ENCODE measurements around the gene TEX48.

The TEX48 gene

GRCh38 chr9:114664181-114664580, 17.8 kb downstream of the TEX48 start:
- no peak overlapping the region for H3K14ac ChIP-seq (ENCODE audit: low read length)
- H4K91ac ChIP-seq (ENCODE audit: low read depth, low read length) = no peak overlapping the region
- no peak overlapping the region for H2BK120ac ChIP-seq (ENCODE audit: insufficient read depth, low read length, poor library complexity)
- no peaks in the 10 kb centered on the region for H3K79me1 ChIP-seq (ENCODE audit: low read length)
- no peak overlapping the region for H4K12ac ChIP-seq (ENCODE audit: low read depth, low read length)
- no peak overlapping the region for H3K18ac ChIP-seq (ENCODE audit: low read length)
- no peak overlapping the region for H2AK5ac ChIP-seq (ENCODE audit: low read length)
- no peak overlapping the region for H4K8ac ChIP-seq (ENCODE audit: low read depth, low read length)
- no peaks in the 10 kb centered on the region for H3K27me3 ChIP-seq (ENCODE audit: insufficient read depth, low read length)
- H3K9ac ChIP-seq (ENCODE audit: low read length) = no peak overlapping the region
- DNase-seq = no peak
- no peak overlapping the region for H3K23ac ChIP-seq (ENCODE audit: low read length)
- no peaks in the 10 kb centered on the region for H3K4me1 ChIP-seq (ENCODE audit: control insufficient read depth in 1 of 2, insufficient read depth in 2 of 2, low read length in 2 of 2)
- no peak overlapping the region for H3K27ac ChIP-seq (ENCODE audit: low read depth, low read length)
- no peak overlapping the region for H3K4ac ChIP-seq (ENCODE audit: low read depth, low read length)
- H3K79me2 ChIP-seq (ENCODE audit: control insufficient read depth, insufficient read depth, low read length, poor library complexity) = no peaks in the 10 kb centered on the region
- H3K4me2 ChIP-seq (ENCODE audit: low read length) = no peak overlapping the region
- H2AFZ ChIP-seq (ENCODE audit: insufficient read depth, low read length, poor library complexity) = no peak overlapping the region
- WGBS (ENCODE audit: extremely low coverage, insufficient coverage, insufficient read length) = no CpG with 5 or more reads among the region's 3 CpGs
- no peaks in the 10 kb centered on the region for H3K9me3 ChIP-seq (ENCODE audit: insufficient read depth, low read depth, low read length)
- H2BK5ac ChIP-seq (ENCODE audit: low read depth, low read length, poor library complexity) = no peak overlapping the region
- H3K36me3 ChIP-seq (ENCODE audit: control insufficient read depth in 1 of 2, insufficient read depth in 2 of 2, low read length in 2 of 2) = no peaks in the 10 kb centered on the region
- no peak overlapping the region for H3K4me3 ChIP-seq (ENCODE audit: low read depth, low read length)
- no peak overlapping the region for H2BK12ac ChIP-seq (ENCODE audit: low read length)

- H3K4me2 ChIP-seq (ENCODE audit: low read length) = no peak overlapping the region
- no peaks in the 10 kb centered on the region for H3K4me1 ChIP-seq (ENCODE audit: control insufficient read depth in 1 of 2, insufficient read depth in 2 of 2, low read length in 2 of 2)
- no peak overlapping the region for H2AK5ac ChIP-seq (ENCODE audit: low read length)
- no peak overlapping the region for H4K12ac ChIP-seq (ENCODE audit: low read depth, low read length)
- H4K8ac ChIP-seq (ENCODE audit: low read depth, low read length) = no peak overlapping the region
- H3K4me3 ChIP-seq (ENCODE audit: low read depth, low read length) = no peak overlapping the region
- H3K4ac ChIP-seq (ENCODE audit: low read depth, low read length) = no peak overlapping the region
- no peak overlapping the region for H3K23ac ChIP-seq (ENCODE audit: low read length)
- H2BK12ac ChIP-seq (ENCODE audit: low read length) = no peak overlapping the region
- no peaks in the 10 kb centered on the region for H3K36me3 ChIP-seq (ENCODE audit: control insufficient read depth in 1 of 2, insufficient read depth in 2 of 2, low read length in 2 of 2)
- H3K79me2 ChIP-seq (ENCODE audit: control insufficient read depth, insufficient read depth, low read length, poor library complexity) = no peaks in the 10 kb centered on the region
- H3K79me1 ChIP-seq (ENCODE audit: low read length) = no peaks in the 10 kb centered on the region
- no peak overlapping the region for H2BK5ac ChIP-seq (ENCODE audit: low read depth, low read length, poor library complexity)
- no peak overlapping the region for H2AFZ ChIP-seq (ENCODE audit: insufficient read depth, low read length, poor library complexity)
- peak overlapping the region; percentile 11 for H4K91ac ChIP-seq (ENCODE audit: low read depth, low read length)
- no CpG with 5 or more reads among the region's 10 CpGs for WGBS (ENCODE audit: extremely low coverage, insufficient coverage, insufficient read length)
- no peak overlapping the region for H3K18ac ChIP-seq (ENCODE audit: low read length)
- no peaks in the 10 kb centered on the region for H3K27me3 ChIP-seq (ENCODE audit: insufficient read depth, low read length)
- H3K9me3 ChIP-seq (ENCODE audit: insufficient read depth, low read depth, low read length) = no peaks in the 10 kb centered on the region
- no peak overlapping the region for H3K27ac ChIP-seq (ENCODE audit: low read depth, low read length)
- peak; percentile 11 to 60 for DNase-seq
- no peak overlapping the region for H3K14ac ChIP-seq (ENCODE audit: low read length)
- no peak overlapping the region for H3K9ac ChIP-seq (ENCODE audit: low read length)
- H2BK120ac ChIP-seq (ENCODE audit: insufficient read depth, low read length, poor library complexity) = no peak overlapping the region
Observed at GRCh38 chr9:114662081-114662989, 19.7 kb downstream of the TEX48 start.

- Histone ChIP-seq H3K23ac (ENCODE audit: low read length) (no peak within 1 kb of the TSS), H2AFZ (ENCODE audit: insufficient read depth, low read length, poor library complexity) (no peak within 1 kb of the TSS), H3K27ac (ENCODE audit: low read depth, low read length) (no peak within 1 kb of the TSS), H2BK5ac (ENCODE audit: low read depth, low read length, poor library complexity) (no peak within 1 kb of the TSS), H3K79me2 (ENCODE audit: control insufficient read depth, insufficient read depth, low read length, poor library complexity) (no peaks in the 10 kb centered on the region), H2BK120ac (ENCODE audit: insufficient read depth, low read length, poor library complexity) (no peak within 1 kb of the TSS), H3K4me3 (ENCODE audit: low read depth, low read length) (no peak within 1 kb of the TSS), H3K4me2 (ENCODE audit: low read length) (no peak within 1 kb of the TSS), H2AK5ac (ENCODE audit: low read length) (no peak within 1 kb of the TSS), H4K91ac (ENCODE audit: low read depth, low read length) (no peak within 1 kb of the TSS), H3K27me3 (ENCODE audit: insufficient read depth, low read length) (no peaks in the 10 kb centered on the region), H3K36me3 (ENCODE audit: control insufficient read depth in 1 of 2, insufficient read depth in 2 of 2, low read length in 2 of 2) (no peaks in the 10 kb centered on the region), H2BK12ac (ENCODE audit: low read length) (no peak within 1 kb of the TSS), H3K4me1 (ENCODE audit: control insufficient read depth in 1 of 2, insufficient read depth in 2 of 2, low read length in 2 of 2) (no peaks in the 10 kb centered on the region), H3K4ac (ENCODE audit: low read depth, low read length) (no peak within 1 kb of the TSS), H4K8ac (ENCODE audit: low read depth, low read length) (no peak within 1 kb of the TSS), H3K9me3 (ENCODE audit: insufficient read depth, low read depth, low read length) (no peaks in the 10 kb centered on the region), H3K9ac (ENCODE audit: low read length) (no peak within 1 kb of the TSS), H4K12ac (ENCODE audit: low read depth, low read length) (no peak within 1 kb of the TSS), H3K79me1 (ENCODE audit: low read length) (no peaks in the 10 kb centered on the region), H3K14ac (ENCODE audit: low read length) (no peak within 1 kb of the TSS), H3K18ac (ENCODE audit: low read length) (no peak within 1 kb of the TSS)
- no peak for DNase-seq
- no CpG with 5 or more reads among the region's 6 CpGs for WGBS (ENCODE audit: extremely low coverage, insufficient coverage, insufficient read length)
Observed at GRCh38 chr9:114657705-114658104, 24.3 kb downstream of the TEX48 start, which contains the start of gene TEX53. TSS of gene TEX53 (minus strand) at chr9:114657805. CDS start at chr9:114657774, 31 bp downstream.

- H3K23ac ChIP-seq (ENCODE audit: low read length) = no peak overlapping the region
- no peak overlapping the region for H3K14ac ChIP-seq (ENCODE audit: low read length)
- no peaks in the 10 kb centered on the region for H3K4me1 ChIP-seq (ENCODE audit: control insufficient read depth in 1 of 2, insufficient read depth in 2 of 2, low read length in 2 of 2)
- H4K12ac ChIP-seq (ENCODE audit: low read depth, low read length) = no peak overlapping the region
- H3K4ac ChIP-seq (ENCODE audit: low read depth, low read length) = no peak overlapping the region
- no peak overlapping the region for H3K4me3 ChIP-seq (ENCODE audit: low read depth, low read length)
- H2AK5ac ChIP-seq (ENCODE audit: low read length) = no peak overlapping the region
- H3K9me3 ChIP-seq (ENCODE audit: insufficient read depth, low read depth, low read length) = no peaks in the 10 kb centered on the region
- H2AFZ ChIP-seq (ENCODE audit: insufficient read depth, low read length, poor library complexity) = no peak overlapping the region
- no CpG with 5 or more reads among the region's 12 CpGs for WGBS (ENCODE audit: extremely low coverage, insufficient coverage, insufficient read length)
- no peak overlapping the region for H4K91ac ChIP-seq (ENCODE audit: low read depth, low read length)
- H3K36me3 ChIP-seq (ENCODE audit: control insufficient read depth in 1 of 2, insufficient read depth in 2 of 2, low read length in 2 of 2) = no peaks in the 10 kb centered on the region
- no peaks in the 10 kb centered on the region for H3K79me2 ChIP-seq (ENCODE audit: control insufficient read depth, insufficient read depth, low read length, poor library complexity)
- DNase-seq = peak; percentile 19 to 21
- H4K8ac ChIP-seq (ENCODE audit: low read depth, low read length) = no peak overlapping the region
- no peak overlapping the region for H3K18ac ChIP-seq (ENCODE audit: low read length)
- H3K79me1 ChIP-seq (ENCODE audit: low read length) = no peaks in the 10 kb centered on the region
- H2BK12ac ChIP-seq (ENCODE audit: low read length) = no peak overlapping the region
- no peaks in the 10 kb centered on the region for H3K27me3 ChIP-seq (ENCODE audit: insufficient read depth, low read length)
- no peak overlapping the region for H2BK120ac ChIP-seq (ENCODE audit: insufficient read depth, low read length, poor library complexity)
- no peak overlapping the region for H3K9ac ChIP-seq (ENCODE audit: low read length)
- H2BK5ac ChIP-seq (ENCODE audit: low read depth, low read length, poor library complexity) = no peak overlapping the region
- H3K4me2 ChIP-seq (ENCODE audit: low read length) = no peak overlapping the region
- no peak overlapping the region for H3K27ac ChIP-seq (ENCODE audit: low read depth, low read length)
Observed at GRCh38 chr9:114656301-114656700, 25.7 kb downstream of the TEX48 start.

Measured in trophoblast cell (in vitro differentiated cells and primary cell).